Raji (cell line): Measurements from ENCODE around the gene GLIPR1L2.

Experiments
- POLR2A ChIP-seq: IDR thresholded peaks from 2 replicates; pipeline ENCODE4 v1.6.1; 2011; ENCODE audit warnings: low read depth, low read length, control low read depth; ENCODE audit not compliant: insufficient read depth

Gene GLIPR1L2

GRCh38 chr12:75459755-75460154 is 68.9 kb downstream of the GLIPR1L2 start:
- no peak for TF ChIP-seq POLR2A

DNA sequence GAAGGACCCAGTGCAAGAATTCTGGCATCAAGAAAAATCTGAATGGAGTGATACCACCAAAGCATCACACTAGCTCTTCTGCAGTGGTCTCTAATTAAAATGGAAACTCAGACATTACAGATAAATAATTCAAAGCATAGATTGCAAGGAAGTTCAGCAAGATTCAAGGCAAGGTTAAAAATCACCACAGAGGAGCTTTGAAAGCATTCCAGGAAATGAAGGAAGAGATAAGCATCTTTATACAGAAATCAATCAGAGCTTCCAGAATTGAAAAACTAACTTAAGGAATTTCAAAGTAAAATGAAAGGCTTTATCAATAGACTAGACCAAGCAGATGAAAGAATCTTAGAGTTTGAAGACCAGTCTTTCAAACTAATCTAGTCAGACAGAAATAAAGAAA is 69.3 kb downstream of the GLIPR1L2 start:
- TF ChIP-seq POLR2A, result no peak

- no peak for TF ChIP-seq POLR2A
Observed at GRCh38 chr12:75471902-75472890, 81.3 kb downstream of the GLIPR1L2 start.

- no peak for TF ChIP-seq POLR2A
Observed at GRCh38 chr12:75474116-75474515, 83.2 kb downstream of the GLIPR1L2 start.

DNA sequence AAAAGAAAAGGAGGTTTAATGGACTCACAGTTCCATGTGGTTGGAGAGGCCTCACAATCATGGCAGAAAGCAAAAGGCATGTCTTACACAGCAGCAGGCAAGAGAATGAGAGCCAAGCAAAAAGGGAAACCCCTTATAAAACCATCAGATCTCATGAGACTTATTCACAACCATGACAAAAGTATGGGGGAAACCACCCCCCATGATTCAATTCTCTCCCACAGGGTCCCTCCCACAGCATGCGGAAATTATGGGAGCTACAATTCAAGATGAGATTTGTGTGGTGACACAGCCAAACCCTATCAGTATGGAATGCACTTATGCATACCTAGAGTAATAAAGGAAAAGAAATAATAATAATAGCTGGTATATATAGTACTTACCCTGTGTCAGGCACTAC is 85.2 kb downstream of the GLIPR1L2 start:
- no peak for TF ChIP-seq POLR2A

- no peak for TF ChIP-seq POLR2A
Observed at GRCh38 chr12:75477137-75477536, 86.2 kb downstream of the GLIPR1L2 start.

- no peak for TF ChIP-seq POLR2A
Observed at GRCh38 chr12:75478116-75478794, 87.4 kb downstream of the GLIPR1L2 start.

GRCh38 chr12:75479963-75480461 is 89.1 kb downstream of the GLIPR1L2 start:
- TF ChIP-seq POLR2A, result no peak

DNA sequence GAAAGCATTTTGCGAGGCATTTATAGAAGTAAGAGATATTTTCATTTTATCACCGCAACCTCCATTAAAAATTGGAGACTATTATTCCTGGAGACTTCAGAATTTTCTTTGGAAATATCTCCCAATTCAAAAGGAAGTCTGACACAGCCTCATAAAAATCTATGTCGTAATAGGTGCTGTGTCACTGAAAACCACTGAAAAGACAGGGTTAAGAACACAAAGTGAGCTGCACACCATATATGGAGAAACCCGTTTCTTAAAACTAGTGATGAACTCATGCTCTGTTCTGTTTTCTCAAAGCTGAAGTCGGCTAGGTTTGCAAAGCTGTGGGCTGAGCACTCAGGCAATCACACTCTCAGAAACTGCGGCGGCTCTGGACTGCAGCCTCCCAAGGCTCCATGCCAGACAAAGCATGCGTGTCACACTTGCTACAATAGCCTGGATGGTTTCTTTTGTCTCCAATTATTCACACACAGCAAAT is 89.6 kb downstream of the GLIPR1L2 start, which contains the start of gene GLIPR1:
GLIPR1 (plus strand) TSS at position 287 of the 481 bp plus-strand sequence; CDS start at position 413, 126 bp downstream.
- peak; percentile 65 for TF ChIP-seq POLR2A

GRCh38 chr12:75481013-75481705 is 90.3 kb downstream of the GLIPR1L2 start:
- TF ChIP-seq POLR2A, result peak; percentile 29; the same call in 1 of the 2 replicates

GRCh38 chr12:75481774-75482173 is 90.9 kb downstream of the GLIPR1L2 start:
- TF ChIP-seq POLR2A, result no peak
